Liver (tissue), 3 donors: Measurements from ENCODE around the gene TPBGL.

Source experiments
- FOXA1 ChIP-seq: IDR thresholded peaks from 2 replicates; pipeline ENCODE4 v1.6.1; 2016; ENCODE audit warnings: antibody characterized with exemption
- GABPA ChIP-seq, 2 donors: IDR thresholded peaks in 1 of 2; conservative IDR thresholded peaks in 1 of 2; 2 replicates each; pipeline ENCODE4 v1.6.1; 2016; ENCODE audit warnings: antibody characterized with exemption in 2 of 2, mild to moderate bottlenecking in 1 of 2, moderate library complexity in 1 of 2
- RAD21 ChIP-seq, 2 donors: IDR thresholded peaks; 2 replicates each; pipeline ENCODE4 v1.6.1; 2016; ENCODE audit warnings: antibody characterized with exemption in 2 of 2, mild to moderate bottlenecking in 2 of 2
- REST ChIP-seq: IDR thresholded peaks from 2 replicates; pipeline ENCODE4 v1.6.1; 2016; ENCODE audit warnings: antibody characterized with exemption, mild to moderate bottlenecking
- SP1 ChIP-seq: IDR thresholded peaks from 2 replicates; pipeline ENCODE4 v1.6.1; 2018; ENCODE audit warnings: antibody characterized with exemption, mild to moderate bottlenecking
- TAF1 ChIP-seq: conservative IDR thresholded peaks from 2 replicates; pipeline ENCODE4 v1.6.1; 2016; ENCODE audit warnings: antibody characterized with exemption, mild to moderate bottlenecking
- YY1 ChIP-seq: IDR thresholded peaks from 2 replicates; pipeline ENCODE4 v1.6.1; 2016; ENCODE audit warnings: antibody characterized with exemption, mild to moderate bottlenecking
- TF ChIP-seq, protein P1 (sequence below): fragments of 150-350 bp; IDR thresholded peaks from 2 replicates; pipeline ENCODE4 v1.5.1; 2017; ENCODE audit warnings: improper control_type of control experiment, low read depth, low read length; ENCODE audit not compliant: missing input control
- TF ChIP-seq, protein P2 (sequence below): IDR thresholded peaks from 2 replicates; pipeline ENCODE4 v1.6.1; 2016; ENCODE audit warnings: antibody characterized with exemption
- donor health status: healthy.
- donor health status: healthy.

- TF ChIP-seq TAF1 (no peak), GABPA (IDR thresholded peaks at IDR 0.05 in 1 of 2, conservative IDR thresholded peaks at IDR 0.05 in 1 of 2) (no peak), REST (no peak), SP1 (no peak), YY1 (no peak), FOXA1 (no peak), RAD21 (IDR thresholded peaks at IDR 0.05) (peak; percentile 96 to 98)
- TF ChIP-seq, protein P1, sequence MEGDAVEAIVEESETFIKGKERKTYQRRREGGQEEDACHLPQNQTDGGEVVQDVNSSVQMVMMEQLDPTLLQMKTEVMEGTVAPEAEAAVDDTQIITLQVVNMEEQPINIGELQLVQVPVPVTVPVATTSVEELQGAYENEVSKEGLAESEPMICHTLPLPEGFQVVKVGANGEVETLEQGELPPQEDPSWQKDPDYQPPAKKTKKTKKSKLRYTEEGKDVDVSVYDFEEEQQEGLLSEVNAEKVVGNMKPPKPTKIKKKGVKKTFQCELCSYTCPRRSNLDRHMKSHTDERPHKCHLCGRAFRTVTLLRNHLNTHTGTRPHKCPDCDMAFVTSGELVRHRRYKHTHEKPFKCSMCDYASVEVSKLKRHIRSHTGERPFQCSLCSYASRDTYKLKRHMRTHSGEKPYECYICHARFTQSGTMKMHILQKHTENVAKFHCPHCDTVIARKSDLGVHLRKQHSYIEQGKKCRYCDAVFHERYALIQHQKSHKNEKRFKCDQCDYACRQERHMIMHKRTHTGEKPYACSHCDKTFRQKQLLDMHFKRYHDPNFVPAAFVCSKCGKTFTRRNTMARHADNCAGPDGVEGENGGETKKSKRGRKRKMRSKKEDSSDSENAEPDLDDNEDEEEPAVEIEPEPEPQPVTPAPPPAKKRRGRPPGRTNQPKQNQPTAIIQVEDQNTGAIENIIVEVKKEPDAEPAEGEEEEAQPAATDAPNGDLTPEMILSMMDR, result peak; percentile 91
- TF ChIP-seq, protein P2, sequence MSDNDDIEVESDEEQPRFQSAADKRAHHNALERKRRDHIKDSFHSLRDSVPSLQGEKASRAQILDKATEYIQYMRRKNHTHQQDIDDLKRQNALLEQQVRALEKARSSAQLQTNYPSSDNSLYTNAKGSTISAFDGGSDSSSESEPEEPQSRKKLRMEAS, result no peak
Observed at GRCh38 chr11:75204685-75205563, 35.6 kb upstream of the TPBGL start.
